ENCODE results near the gene SYNRG.

The SYNRG gene

DNA sequence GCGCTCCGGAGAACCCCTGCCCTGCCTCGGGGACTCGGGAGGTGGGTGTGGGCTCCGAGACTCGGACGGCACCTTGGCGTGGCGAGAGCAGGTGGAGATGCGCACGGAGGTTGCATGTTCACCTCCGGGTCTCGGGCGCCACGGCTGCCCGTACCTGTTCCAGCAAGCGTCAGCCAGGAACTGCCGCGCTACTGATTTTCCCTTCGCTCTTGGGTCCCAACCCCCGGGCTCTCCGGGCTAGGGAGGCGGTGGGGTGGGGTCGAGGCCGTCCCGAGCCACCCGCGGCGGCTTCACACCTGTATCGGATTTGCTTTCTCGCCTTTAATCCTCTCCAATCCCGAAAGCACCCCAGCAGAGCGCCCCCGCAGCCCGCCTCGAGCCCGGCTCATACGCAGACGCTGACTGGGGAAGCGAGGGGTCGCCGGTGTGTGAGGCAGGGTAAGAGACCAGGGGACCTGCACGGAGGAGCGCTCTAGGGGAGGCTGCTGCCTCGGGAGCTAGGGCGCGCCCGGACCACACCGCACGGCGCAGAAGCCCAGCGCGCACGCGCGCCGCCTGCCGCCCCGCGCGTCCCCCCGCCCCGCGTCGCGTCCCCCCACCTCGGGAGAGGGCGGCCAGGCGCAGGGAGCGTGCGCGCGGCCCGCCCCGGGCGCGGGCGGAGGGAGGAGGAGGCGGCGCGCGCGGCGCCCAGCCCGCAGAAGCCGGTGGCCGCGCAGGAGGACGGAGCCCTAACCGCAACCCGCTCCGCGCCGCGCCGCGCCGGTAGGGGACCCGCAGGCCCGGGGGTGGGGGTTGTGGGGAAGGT, 119.8 kb downstream of the SYNRG start, which contains the start of gene DUSP14 (continued):
- TF ChIP-seq, protein P1, sequence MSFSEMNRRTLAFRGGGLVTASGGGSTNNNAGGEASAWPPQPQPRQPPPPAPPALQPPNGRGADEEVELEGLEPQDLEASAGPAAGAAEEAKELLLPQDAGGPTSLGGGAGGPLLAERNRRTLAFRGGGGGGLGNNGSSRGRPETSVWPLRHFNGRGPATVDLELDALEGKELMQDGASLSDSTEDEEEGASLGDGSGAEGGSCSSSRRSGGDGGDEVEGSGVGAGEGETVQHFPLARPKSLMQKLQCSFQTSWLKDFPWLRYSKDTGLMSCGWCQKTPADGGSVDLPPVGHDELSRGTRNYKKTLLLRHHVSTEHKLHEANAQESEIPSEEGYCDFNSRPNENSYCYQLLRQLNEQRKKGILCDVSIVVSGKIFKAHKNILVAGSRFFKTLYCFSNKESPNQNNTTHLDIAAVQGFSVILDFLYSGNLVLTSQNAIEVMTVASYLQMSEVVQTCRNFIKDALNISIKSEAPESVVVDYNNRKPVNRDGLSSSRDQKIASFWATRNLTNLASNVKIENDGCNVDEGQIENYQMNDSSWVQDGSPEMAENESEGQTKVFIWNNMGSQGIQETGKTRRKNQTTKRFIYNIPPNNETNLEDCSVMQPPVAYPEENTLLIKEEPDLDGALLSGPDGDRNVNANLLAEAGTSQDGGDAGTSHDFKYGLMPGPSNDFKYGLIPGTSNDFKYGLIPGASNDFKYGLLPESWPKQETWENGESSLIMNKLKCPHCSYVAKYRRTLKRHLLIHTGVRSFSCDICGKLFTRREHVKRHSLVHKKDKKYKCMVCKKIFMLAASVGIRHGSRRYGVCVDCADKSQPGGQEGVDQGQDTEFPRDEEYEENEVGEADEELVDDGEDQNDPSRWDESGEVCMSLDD (tag by site-specific recombination; IDR thresholded peaks at IDR 0.05) = no peak
- TF ChIP-seq ZNF561 (tag by site-specific recombination; IDR thresholded peaks at IDR 0.05; ENCODE audit: borderline replicate concordance) (peak; percentile 60; the same call in 1 of the 2 replicates), WT1 (tag by site-specific recombination; IDR thresholded peaks at IDR 0.05) (peak; percentile 33; the same call in 1 of the 2 replicates), SALL2 (tag by site-specific recombination; IDR thresholded peaks at IDR 0.05; ENCODE audit: borderline replicate concordance) (no peak), ZNF501 (tag by site-specific recombination; IDR thresholded peaks at IDR 0.05) (0 out of 2 replicates have a peak, but pooled peaks have one; percentile 38), KLF7 (tag by site-specific recombination; IDR thresholded peaks at IDR 0.05; ENCODE audit: borderline replicate concordance) (peak; percentile 62; the same call in 1 of the 2 replicates), ZEB2 (tag by site-specific recombination; IDR thresholded peaks at IDR 0.05) (peak; percentile 74), ZNF664 (tag by site-specific recombination; IDR thresholded peaks at IDR 0.05) (no peak), KLF9 (tag by site-specific recombination; IDR thresholded peaks at IDR 0.05; ENCODE audit: low read depth) (peak; percentile 72; the same call in 1 of the 2 replicates), ZNF76 (tag by site-specific recombination; IDR thresholded peaks at IDR 0.05; ENCODE audit: borderline replicate concordance, low read depth) (peak; percentile 26; the same call in 1 of the 2 replicates), KLF16 (tag by site-specific recombination; IDR thresholded peaks at IDR 0.05) (0 out of 2 replicates have a peak, but pooled peaks have one; percentile 28), ZNF2 (tag by site-specific recombination; IDR thresholded peaks at IDR 0.05) (0 out of 2 replicates have a peak, but pooled peaks have one; percentile 27), KLF1 (tag by site-specific recombination; IDR thresholded peaks at IDR 0.05) (peak; percentile 35; the same call in 1 of the 2 replicates), ZSCAN30 (tag by site-specific recombination; IDR thresholded peaks at IDR 0.05) (0 out of 2 replicates have a peak, but pooled peaks have one; percentile 31), GLIS2 (tag by site-specific recombination; IDR thresholded peaks at IDR 0.05) (peak; percentile 99), ZBTB48 (tag by site-specific recombination; IDR thresholded peaks at IDR 0.05) (peak; percentile 83; the same call in 1 of the 2 replicates), ZBTB20 (tag by site-specific recombination; IDR thresholded peaks at IDR 0.05) (peak; percentile 68), ZNF571 (tag by site-specific recombination; IDR thresholded peaks at IDR 0.05) (no peak)
- TF ChIP-seq, protein P2, sequence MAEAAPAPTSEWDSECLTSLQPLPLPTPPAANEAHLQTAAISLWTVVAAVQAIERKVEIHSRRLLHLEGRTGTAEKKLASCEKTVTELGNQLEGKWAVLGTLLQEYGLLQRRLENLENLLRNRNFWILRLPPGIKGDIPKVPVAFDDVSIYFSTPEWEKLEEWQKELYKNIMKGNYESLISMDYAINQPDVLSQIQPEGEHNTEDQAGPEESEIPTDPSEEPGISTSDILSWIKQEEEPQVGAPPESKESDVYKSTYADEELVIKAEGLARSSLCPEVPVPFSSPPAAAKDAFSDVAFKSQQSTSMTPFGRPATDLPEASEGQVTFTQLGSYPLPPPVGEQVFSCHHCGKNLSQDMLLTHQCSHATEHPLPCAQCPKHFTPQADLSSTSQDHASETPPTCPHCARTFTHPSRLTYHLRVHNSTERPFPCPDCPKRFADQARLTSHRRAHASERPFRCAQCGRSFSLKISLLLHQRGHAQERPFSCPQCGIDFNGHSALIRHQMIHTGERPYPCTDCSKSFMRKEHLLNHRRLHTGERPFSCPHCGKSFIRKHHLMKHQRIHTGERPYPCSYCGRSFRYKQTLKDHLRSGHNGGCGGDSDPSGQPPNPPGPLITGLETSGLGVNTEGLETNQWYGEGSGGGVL (tag by site-specific recombination; IDR thresholded peaks at IDR 0.05) = 0 out of 2 replicates have a peak, but pooled peaks have one; percentile 31
- TF ChIP-seq, protein P3, sequence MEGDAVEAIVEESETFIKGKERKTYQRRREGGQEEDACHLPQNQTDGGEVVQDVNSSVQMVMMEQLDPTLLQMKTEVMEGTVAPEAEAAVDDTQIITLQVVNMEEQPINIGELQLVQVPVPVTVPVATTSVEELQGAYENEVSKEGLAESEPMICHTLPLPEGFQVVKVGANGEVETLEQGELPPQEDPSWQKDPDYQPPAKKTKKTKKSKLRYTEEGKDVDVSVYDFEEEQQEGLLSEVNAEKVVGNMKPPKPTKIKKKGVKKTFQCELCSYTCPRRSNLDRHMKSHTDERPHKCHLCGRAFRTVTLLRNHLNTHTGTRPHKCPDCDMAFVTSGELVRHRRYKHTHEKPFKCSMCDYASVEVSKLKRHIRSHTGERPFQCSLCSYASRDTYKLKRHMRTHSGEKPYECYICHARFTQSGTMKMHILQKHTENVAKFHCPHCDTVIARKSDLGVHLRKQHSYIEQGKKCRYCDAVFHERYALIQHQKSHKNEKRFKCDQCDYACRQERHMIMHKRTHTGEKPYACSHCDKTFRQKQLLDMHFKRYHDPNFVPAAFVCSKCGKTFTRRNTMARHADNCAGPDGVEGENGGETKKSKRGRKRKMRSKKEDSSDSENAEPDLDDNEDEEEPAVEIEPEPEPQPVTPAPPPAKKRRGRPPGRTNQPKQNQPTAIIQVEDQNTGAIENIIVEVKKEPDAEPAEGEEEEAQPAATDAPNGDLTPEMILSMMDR (tag by site-specific recombination; IDR thresholded peaks at IDR 0.05) = peak; percentile 92
- TF ChIP-seq, protein P4, sequence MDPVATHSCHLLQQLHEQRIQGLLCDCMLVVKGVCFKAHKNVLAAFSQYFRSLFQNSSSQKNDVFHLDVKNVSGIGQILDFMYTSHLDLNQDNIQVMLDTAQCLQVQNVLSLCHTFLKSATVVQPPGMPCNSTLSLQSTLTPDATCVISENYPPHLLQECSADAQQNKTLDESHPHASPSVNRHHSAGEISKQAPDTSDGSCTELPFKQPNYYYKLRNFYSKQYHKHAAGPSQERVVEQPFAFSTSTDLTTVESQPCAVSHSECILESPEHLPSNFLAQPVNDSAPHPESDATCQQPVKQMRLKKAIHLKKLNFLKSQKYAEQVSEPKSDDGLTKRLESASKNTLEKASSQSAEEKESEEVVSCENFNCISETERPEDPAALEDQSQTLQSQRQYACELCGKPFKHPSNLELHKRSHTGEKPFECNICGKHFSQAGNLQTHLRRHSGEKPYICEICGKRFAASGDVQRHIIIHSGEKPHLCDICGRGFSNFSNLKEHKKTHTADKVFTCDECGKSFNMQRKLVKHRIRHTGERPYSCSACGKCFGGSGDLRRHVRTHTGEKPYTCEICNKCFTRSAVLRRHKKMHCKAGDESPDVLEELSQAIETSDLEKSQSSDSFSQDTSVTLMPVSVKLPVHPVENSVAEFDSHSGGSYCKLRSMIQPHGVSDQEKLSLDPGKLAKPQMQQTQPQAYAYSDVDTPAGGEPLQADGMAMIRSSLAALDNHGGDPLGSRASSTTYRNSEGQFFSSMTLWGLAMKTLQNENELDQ (tag by site-specific recombination; IDR thresholded peaks at IDR 0.05; ENCODE audit: low read depth) = no peak
- TF ChIP-seq, protein P5, sequence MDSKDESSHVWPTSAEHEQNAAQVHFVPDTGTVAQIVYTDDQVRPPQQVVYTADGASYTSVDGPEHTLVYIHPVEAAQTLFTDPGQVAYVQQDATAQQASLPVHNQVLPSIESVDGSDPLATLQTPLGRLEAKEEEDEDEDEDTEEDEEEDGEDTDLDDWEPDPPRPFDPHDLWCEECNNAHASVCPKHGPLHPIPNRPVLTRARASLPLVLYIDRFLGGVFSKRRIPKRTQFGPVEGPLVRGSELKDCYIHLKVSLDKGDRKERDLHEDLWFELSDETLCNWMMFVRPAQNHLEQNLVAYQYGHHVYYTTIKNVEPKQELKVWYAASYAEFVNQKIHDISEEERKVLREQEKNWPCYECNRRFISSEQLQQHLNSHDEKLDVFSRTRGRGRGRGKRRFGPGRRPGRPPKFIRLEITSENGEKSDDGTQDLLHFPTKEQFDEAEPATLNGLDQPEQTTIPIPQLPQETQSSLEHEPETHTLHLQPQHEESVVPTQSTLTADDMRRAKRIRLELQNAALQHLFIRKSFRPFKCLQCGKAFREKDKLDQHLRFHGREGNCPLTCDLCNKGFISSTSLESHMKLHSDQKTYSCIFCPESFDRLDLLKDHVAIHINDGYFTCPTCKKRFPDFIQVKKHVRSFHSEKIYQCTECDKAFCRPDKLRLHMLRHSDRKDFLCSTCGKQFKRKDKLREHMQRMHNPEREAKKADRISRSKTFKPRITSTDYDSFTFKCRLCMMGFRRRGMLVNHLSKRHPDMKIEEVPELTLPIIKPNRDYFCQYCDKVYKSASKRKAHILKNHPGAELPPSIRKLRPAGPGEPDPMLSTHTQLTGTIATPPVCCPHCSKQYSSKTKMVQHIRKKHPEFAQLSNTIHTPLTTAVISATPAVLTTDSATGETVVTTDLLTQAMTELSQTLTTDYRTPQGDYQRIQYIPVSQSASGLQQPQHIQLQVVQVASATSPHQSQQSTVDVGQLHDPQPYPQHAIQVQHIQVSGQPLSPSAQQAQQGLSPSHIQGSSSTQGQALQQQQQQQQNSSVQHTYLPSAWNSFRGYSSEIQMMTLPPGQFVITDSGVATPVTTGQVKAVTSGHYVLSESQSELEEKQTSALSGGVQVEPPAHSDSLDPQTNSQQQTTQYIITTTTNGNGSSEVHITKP (tag by site-specific recombination; IDR thresholded peaks at IDR 0.05) = 0 out of 2 replicates have a peak, but pooled peaks have one; percentile 23
- TF ChIP-seq, protein P6, sequence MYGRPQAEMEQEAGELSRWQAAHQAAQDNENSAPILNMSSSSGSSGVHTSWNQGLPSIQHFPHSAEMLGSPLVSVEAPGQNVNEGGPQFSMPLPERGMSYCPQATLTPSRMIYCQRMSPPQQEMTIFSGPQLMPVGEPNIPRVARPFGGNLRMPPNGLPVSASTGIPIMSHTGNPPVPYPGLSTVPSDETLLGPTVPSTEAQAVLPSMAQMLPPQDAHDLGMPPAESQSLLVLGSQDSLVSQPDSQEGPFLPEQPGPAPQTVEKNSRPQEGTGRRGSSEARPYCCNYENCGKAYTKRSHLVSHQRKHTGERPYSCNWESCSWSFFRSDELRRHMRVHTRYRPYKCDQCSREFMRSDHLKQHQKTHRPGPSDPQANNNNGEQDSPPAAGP (tag by site-specific recombination; IDR thresholded peaks at IDR 0.05) = peak; percentile 54; the same call in 1 of the 2 replicates
- TF ChIP-seq, protein P7, sequence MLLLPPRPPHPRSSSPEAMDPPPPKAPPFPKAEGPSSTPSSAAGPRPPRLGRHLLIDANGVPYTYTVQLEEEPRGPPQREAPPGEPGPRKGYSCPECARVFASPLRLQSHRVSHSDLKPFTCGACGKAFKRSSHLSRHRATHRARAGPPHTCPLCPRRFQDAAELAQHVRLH (tag by site-specific recombination; IDR thresholded peaks at IDR 0.05) = no peak
